ENCODE data around the gene LPCAT1.

DNA sequence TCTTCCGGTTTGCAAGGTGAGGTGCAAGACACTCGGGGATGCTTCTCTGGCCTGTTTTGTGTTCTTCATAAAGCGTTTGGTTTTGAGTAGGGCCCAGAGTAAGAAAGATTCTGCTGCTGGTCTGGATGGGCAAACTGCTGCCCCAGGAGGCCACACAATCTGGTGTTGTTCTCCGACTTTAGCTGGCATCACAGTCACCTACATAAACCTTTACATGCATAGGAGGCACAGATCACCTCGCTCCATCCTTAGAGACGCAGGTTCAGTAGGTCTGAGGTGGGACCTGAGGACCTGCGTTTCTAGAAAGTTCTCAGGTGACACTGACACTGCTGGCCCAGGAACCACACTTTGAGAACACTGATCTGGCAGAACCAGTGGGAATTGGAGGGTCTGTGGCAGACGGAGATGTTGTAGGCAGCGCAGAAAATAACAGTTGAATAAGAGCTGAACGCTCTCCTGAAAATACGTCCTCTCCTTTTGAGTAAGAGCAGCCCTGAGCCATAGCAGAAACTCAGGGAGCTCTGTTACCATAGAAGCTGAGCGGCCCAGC lies 74.6 kb downstream of the LPCAT1 start:
- no peak for TF ChIP-seq GATA1 (IDR thresholded peaks at IDR 0.05; ENCODE audit: low read depth, low read length)
- TF ChIP-seq POLR2A (IDR thresholded peaks at IDR 0.05; ENCODE audit: low read length) = no peak
